M059J (cell line): ENCODE data around the gene NHLRC3. TPM values are rescaled to one million over a fixed set of nuclear protein-coding genes. Genes with fewer than 3 reads are reported as not detected.
"Not testable (repeated sequence)": the region's sequence is repeated elsewhere in the genome, so short reads cannot be mapped to it uniquely, and the experiment has no call there.

Experiments used
- DNase-seq: peaks from one replicate; pipeline ENCODE4 v3.0.0-alpha.2; 2012; ENCODE audit warnings: low read depth
- total RNA-seq: library from RNA; depleted of rRNA; stranded (reverse); fragments of >200 nt; shearing (Covaris generic); gene quantifications from 2 replicates; pipeline ENCODE4 v1.2.3, GENCODE V29; 2014; rRNA removed

NHLRC3 gene, protein sequence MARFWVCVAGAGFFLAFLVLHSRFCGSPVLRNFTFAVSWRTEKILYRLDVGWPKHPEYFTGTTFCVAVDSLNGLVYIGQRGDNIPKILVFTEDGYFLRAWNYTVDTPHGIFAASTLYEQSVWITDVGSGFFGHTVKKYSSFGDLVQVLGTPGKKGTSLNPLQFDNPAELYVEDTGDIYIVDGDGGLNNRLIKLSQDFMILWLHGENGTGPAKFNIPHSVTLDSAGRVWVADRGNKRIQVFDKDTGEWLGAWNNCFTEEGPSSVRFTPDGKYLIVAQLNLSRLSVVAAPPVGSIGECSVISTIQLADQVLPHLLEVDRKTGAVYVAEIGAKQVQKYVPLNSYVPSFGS
- 7.6 and 11.2 TPM in 2 replicates for total RNA-seq

DNA sequence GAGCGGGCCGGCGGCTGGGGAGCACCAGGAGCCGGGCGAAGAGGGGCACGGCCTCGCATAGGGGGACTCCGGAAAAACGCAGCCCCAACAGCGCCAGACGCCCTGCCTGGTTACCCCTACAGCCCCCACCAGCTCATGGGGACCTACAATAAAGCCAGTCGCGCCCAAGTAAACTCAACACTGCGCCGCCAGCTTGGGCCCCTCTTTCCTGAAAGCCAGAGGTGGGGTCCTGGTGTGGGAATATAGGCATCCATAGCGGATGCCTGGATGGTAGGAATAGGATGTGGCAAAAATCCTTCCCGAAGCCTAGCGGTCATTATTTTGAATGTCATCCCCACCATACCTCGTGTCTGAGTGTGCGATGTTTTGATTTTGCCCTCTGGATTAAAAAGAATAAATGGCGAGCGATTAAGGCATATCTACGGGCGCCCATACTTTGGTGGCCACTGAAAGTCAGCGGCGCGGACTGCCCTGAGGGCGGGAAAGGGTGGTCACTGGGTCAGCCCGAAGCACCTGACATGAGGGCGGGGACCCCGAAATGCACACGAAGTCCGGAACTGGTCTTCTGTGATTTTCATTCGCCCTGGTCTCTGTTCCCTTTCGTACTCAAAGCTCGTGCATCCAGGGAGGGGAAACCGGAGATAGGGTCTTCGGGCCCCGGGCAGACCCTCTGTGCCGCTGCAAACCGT lies at the start of gene NHLRC3, which contains the start of gene PROSER1:
TSS of gene NHLRC3 (plus strand) at position 577 of the 689 bp plus-strand sequence. CDS start 184 bp downstream, outside the sequence.
TSS of gene PROSER1 (minus strand) at position 210 of the 689 bp plus-strand sequence. CDS start 847 bp downstream, outside the sequence.
- DNase-seq, result peak; percentile 81

DNA sequence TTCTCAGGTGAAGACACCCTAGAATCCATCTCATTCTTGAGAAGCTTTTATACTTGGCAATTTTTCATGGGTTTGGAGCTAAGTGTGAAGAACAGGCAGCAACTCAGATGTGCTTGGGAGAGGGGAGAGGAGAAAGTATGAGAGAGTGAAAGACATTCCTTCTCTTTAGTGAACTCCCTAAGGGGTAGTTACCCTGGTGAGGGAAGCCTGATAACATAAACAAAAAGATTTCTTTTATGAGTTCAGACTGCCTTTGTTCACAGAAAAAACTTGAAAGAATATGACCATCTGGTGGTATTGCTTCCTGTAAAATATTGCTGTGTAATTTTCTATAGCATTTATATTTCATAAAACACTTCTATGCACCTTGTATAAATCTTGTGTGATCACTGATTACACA lies 47.6 kb upstream of the NHLRC3 start, which contains the start of gene STOML3:
TSS of gene STOML3 (minus strand) at position 139 of the 400 bp plus-strand sequence. CDS start at position 29, 110 bp downstream.
- peak; percentile 20 for DNase-seq

DNA sequence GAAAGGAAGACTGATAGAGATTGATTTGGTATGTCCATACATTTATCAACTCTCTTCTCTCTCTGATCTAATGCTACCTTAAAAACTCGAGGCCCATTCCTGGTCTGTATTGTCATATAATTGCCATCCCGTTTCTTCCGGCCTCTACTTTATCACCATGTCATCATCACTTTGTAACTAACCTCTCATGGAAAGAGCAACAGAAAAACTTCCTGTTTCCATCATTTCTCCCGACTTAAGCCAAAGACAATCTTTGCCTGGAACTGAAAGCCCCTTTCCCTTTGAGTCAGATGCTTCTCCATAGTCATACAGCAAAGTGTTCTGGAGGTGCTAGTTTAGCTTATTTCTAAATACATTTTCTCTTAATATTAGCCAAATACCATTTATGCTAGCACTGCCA lies 44.9 kb upstream of the NHLRC3 start:
- DNase-seq, result no peak

DNA sequence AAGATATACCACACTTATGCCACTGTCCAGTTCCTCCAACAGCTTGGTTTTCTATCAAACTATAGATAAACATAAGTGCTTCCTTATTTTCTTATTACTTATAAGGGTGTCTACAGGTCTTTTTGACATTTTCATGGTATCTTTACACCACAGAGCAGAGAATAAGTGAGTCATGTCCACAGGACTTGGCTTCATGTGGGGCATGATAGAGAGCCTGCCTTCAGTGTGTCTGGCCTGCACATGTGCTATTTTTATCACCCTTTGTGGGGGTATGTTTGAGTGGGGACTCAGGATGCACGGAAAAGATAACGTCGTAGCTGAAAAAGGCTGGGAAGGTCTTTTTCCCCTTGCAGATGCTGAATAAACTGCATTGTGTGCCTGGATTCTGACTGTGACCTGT lies 39.5 kb upstream of the NHLRC3 start:
- DNase-seq, result no peak

DNA sequence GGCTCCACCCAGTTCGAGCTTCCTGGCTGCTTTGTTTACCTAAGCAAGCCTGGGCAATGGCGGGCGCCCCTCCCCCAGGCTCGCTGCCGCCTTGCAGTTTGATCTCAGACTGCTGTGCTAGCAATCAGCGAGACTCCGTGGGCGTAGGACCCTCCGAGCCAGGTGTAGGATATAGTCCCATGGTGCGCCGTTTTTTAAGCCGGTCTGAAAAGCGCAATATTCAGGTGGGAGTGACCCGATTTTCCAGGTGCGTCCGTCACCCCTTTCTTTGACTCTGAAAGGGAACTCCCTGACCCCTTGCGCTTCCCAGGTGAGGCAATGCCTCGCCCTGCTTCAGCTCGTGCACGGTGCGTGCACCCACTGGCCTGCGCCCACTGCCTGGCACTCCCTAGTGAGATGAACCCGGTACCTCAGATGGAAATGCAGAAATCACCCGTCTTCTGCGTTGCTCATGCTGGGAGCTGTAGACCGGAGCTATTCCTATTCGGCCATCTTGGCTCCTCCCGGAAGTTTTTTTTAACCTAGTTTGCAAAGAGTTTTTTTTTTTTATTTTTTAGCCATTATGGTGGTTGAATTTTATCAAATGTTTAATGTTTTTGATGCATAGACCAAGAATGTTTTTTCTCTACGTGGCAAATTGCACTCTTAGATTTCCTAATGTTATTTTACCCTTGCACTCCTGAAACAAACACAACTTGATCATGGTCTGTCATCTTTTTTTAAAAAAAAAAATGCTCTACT lies 31.7 kb upstream of the NHLRC3 start:
- not testable (repeated sequence) for DNase-seq

DNA sequence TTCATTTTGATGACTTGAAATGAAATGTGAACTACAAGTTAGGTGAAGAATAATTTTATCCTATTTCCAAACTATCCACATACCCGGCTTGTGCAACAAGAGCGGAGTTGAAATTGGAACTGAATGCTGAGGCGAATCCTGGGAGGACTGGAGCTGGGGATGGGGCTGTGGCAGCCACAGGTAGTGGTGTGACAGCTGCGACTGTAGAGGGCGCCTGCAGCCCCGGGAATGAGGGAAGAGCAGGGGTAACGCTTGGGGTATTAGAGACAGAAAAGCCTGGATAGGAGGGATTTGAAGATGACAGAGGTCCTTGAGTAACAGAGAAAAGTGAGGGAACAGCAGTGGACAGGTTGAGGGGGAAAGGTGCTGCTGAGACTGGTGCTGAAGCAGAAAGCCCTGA lies 25.6 kb upstream of the NHLRC3 start:
- no peak for DNase-seq

DNA sequence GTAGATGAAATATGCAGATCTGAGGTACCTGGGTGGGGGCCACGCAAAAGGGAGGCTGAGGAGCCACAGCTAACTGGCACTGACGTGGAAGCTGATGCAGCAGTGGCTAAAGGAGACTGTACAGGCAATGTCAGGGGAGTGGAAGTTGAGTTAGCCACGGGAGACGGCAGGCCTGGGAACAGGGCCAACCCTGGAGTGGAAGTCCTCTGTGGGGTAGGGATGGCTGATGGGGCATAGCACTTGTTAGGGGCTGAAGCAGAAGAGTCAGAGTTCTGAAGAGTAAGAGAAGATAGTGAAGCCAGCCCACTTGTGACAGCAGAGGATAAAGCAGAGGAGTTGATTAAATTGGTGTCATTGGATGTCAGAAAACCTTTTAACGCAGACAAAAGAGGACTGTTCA lies 24.8 kb upstream of the NHLRC3 start:
- no peak for DNase-seq

DNA sequence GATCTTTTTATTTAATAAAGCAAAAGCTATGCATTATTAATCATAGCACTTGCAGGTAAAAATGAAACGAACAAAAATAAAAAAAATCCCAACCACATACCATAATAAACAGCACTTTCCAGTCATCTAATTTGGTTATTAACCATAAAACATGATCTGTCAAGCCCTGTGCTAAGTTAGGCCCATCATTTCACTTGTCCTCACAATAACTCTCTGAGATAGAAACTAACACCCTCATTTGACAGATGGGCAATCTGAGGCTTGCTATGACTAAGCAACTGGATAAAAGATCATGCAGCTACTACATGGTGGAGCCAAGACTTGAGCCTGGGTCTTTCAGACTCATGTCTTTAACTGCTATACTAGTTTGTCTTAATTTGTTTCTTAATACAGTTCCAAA lies 22.2 kb upstream of the NHLRC3 start:
- DNase-seq, result no peak

DNA sequence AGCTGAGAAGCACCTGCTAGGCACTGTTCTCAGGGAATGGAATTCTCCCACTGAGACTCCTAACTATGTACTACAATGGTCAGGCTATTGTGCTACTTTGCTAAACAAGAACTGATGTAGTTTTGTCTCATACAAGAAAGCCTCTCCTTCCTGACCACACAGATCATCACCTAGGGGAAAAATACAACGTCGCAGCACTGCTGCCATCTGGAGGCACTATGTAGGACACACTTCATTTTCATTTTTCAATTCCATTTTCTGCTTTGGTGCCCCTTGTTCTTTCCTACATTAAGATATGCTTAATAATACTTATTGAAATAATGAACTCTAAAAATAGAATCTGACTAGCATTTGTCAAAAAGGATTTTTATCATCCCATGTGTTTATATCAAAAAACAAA lies 21.5 kb upstream of the NHLRC3 start:
- DNase-seq, result peak; percentile 7

DNA sequence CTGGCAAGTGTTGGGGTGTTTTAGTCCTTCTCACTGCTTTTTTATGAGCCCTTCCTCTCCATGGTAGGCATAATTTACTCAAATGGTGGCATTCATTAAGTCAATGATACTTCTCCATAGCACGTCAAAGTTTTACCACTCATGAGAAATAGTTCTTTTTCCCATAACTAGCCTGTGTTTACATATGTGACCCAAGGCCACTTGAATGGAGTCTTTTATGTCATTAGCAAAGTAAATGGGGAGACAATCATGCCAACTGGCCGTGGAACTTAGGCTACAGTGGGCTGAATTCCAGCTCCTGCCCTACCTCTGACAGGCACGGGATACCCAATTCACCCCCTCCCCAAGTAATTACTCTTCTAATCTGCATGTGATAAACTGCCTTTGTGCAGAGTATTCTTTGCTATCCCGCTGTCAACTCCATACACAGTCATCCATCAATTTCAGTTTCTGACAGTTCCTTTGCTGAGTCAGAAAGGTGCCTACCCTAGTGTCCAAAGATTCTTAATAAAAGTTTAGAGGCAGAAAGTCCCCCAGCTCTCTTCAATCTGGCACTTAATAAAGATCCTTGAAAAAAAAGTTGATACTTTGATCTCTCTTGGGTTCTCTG lies 17.3 kb upstream of the NHLRC3 start:
- no peak for DNase-seq

DNA sequence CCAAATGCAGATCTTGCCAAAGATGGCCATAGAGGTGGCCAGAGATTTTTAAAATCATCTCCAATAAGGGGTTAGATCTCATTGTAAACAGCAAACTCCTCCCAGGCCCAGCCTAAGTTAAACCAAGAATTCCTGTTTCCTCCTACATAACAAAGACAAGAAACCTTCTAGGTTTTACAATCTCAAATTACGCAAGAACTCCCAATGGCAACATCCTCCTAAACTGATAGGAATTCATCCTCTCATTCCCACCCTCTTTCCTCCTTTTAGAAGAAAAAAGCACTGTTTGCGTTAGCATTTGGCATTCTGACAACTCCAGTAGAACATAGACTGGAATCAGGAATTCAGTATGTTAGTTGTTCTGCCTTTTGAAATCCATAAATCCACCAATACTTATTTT lies 14.9 kb upstream of the NHLRC3 start:
- DNase-seq, result no peak

DNA sequence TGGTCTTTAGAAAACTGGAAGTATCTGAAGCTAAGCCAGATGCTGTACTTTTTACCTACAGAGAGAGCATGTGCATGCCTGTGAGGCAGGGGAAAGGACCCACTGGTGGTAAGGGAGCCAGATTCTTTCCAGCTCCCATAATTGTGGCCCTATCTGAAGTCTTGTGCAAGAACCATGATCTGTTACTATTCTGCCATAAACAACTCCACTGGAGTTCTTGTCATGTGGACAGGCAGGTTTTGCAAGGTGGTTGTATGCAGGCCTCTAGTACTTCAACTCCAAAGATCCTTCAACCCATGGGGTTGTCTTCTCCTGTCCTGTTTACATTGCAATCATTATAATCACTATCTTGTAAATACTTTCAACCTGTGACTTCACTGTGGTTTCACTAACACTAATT lies 14.5 kb upstream of the NHLRC3 start:
- DNase-seq, result peak; percentile 14

DNA sequence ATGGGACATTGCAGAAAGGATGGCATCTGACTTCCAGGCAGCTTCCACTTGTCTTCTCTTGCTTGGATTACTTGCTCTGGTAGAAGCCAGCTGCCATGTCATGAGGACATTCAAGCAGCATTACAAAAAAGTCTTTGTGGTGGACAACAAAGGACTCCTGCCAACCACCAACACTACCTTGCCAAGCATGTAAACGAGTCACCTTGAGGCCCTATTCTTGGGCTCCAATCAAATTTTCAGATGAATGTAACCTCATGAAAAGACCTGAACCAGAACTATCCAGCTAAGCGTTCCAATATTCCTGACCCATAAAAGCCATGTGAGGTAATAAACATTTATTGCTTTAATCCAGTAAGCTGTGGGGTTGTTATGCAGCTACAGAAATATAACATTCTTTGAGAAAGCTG lies 12.8 kb upstream of the NHLRC3 start:
- DNase-seq, result no peak

DNA sequence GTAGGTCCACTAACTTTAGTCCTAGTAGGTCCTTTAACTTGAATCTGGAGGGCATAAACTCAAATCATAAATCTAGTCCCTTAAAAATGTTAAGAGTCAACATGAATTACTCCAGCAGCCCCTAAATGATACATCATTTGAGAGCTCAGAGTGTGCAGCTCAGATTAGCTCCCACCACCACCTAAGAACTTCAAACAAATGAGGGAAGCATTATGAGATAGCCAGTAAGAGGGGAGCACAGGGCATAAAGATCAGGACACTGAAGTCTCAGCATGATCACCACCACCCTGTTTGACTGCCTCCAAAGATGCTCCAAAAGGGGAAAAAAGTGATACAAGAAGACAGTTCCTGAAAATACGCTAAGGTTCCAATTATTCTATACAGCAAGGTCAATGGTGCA lies 6.1 kb upstream of the NHLRC3 start:
- no peak for DNase-seq

DNA sequence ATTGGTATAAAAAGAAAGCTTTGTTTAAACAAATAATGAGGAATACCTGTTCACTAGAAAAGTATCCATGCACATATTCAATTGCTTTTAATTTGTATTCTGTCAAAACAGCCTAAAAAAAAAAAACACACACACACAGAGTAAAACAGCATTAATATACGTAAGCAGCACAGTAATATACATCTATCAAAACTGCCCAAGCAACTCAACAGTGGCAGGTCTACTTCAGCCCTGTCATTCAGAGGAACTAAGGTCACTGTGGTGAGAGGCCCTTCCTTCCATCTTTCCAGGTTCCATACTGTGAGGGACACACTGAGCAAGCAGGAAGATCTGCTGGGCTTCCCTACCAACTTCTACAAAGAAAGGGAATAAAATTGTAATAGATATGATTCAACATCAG lies 4.2 kb upstream of the NHLRC3 start:
- DNase-seq, result no peak

DNA sequence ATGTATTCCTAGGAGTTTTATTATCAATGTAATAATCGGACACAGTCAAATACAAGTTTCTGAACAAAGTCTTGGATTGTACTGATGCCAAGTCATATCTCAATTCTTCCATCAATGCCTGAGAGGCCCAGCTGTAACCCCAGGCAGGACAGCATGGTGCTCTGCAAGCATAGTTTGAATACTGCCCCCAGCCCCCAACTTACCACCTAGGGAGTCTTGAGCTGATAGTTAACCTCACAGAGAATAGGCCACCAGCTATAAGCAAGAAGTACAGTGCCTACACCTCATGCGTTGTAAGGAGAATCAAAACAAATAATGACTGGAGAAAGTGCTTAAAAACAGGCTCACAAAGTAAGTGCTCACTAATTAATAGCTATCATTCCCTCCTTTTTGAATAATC lies 3.1 kb upstream of the NHLRC3 start:
- no peak for DNase-seq

DNA sequence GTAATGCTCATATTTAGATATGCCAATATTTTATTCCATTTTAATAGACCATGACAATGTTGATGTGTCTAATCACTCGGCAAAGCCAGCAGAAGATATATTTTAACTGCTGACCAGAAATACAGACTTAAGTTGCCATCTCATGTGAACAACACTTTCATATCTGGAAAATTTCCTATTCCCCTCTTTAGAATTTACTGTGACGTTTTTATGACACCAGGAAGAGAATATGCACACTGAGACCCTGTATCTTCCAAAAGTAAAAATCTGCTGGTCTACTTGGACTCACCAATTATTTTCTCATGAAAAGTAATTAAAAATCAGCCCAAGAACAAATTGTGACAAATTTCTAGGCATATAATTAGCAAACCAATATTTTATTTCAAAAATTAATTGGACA lies 2.5 kb upstream of the NHLRC3 start:
- DNase-seq, result no peak

DNA sequence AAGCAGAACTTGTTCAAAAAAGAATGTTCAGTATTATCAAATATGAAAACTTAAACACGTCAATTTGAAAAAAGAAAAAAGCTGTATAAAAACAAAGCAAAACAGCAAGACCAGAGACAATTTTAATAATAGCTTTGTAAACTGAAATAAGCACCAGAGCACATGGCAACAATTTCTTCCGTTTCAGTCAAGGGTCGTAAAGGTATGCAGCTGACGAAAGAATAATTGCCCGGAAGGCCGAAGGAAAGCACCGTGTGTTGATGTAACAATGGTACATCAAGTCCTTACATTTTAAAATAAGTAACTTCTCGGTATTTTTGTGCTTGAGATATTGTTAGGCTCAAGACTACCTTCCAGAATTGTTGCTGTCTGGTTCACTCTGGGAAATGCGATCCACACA lies 2.0 kb upstream of the NHLRC3 start:
- DNase-seq, result peak; percentile 30

DNA sequence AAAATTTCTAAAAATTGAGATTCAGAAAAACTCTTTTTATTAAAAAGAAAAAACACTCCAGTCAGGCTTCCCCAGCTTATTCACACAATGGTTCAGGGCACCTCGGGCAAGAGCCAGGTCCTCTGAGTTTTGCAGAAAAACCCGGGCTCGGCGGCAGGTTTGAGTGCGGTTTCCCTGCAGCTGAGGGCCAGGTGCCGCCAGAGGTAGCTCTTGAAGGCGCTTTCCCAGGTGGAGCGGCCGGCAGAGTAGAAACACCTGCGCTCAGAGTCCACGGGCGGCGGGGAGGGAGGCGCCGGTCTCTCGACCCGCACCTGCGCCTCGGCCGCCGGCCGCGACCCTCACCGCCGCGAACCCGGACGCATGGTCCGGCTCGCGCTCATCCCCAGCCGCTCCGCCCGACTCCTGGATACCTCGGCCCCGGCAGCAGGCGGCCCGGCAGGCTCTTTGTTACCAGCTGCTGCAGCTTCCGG lies 811 bp upstream of the NHLRC3 start:
- DNase-seq, result no peak

DNA sequence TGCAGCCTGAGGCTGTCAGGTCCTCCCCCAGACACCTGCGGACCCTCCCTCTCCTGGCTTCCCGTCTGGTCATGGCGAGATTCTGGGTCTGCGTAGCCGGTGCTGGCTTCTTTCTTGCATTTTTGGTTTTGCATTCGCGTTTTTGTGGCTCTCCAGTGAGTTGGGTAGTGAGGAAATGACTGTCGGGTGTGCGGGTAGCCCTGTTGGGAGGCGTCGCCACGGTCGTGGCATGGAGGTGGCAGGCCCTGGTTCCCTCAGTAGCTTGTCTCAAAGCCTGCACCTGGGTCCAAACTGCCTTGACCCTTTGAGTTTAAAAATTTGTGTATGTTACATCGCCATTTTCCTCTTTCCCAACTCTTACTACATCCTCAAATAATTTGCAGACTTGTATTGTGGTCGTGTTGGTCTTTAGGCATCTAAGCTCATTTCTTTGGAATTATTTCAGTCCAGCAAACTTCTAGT lies 344 bp downstream of the NHLRC3 start:
- peak; percentile 40 for DNase-seq

DNA sequence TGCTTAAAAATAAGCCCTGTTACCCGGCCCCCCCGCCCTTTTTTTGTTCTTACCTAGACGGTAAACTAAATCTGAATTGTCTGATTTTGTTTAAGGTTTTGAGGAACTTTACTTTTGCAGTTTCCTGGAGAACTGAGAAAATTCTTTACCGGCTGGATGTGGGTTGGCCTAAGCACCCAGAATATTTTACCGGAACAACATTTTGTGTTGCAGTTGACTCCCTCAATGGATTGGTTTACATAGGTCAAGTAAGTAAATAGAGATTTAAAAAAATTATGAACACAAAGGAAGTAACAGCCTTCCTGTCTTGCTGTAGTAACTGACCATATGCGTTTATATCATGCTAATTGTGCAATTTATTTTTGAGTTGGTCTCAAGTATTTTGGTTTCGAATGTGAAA lies 785 bp downstream of the NHLRC3 start:
- no peak for DNase-seq

DNA sequence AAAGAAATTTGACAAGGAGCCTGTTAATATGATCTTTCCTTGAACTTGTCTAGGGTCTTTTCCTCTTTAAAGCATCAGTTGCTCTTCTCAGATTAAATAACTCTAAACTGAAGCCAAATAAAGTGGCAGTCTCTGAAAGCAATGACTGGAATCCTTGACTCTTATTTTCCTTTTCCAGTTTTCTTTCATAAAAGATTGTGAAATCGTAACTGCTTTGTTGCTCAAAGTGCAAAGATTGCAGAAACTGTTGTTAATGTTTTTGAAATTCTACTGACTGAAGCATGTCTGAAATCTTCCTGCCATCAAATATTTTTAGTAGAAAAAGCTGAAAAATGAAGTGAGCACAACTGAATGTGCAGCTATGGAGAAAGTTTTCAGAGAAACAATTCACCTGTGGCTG lies 1.9 kb downstream of the NHLRC3 start:
- no peak for DNase-seq
